HG03135 (cell line): ENCODE measurements around the gene SLIT2.

Experiments
- ATAC-seq: cut with Tn5 transposase; IDR thresholded peaks from one replicate; pipeline ENCODE4 v1.9.1; 2021; ENCODE audit warnings: mild to moderate bottlenecking, moderate library complexity; ENCODE audit not compliant: unreplicated experiment

Gene SLIT2

DNA sequence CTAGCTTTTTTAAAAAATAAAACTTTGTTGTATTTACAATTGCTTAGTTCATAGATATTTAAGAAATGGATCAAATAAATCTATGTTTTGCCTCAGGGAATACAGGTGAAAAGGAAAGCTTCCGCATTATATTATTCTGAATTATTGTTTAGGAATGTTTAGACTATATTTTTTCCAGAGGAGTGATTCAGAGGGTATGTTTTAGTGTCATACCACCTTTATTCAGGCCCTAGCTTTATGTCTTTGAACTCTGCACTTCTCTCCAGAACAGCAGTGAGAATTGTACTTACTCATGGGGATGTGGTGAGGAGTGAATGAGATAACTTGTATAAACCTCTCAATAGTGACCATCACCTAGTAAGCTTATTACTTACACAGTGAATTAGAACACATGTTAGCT lies 14.0 kb downstream of the SLIT2 start:
- ATAC-seq, result no peak

DNA sequence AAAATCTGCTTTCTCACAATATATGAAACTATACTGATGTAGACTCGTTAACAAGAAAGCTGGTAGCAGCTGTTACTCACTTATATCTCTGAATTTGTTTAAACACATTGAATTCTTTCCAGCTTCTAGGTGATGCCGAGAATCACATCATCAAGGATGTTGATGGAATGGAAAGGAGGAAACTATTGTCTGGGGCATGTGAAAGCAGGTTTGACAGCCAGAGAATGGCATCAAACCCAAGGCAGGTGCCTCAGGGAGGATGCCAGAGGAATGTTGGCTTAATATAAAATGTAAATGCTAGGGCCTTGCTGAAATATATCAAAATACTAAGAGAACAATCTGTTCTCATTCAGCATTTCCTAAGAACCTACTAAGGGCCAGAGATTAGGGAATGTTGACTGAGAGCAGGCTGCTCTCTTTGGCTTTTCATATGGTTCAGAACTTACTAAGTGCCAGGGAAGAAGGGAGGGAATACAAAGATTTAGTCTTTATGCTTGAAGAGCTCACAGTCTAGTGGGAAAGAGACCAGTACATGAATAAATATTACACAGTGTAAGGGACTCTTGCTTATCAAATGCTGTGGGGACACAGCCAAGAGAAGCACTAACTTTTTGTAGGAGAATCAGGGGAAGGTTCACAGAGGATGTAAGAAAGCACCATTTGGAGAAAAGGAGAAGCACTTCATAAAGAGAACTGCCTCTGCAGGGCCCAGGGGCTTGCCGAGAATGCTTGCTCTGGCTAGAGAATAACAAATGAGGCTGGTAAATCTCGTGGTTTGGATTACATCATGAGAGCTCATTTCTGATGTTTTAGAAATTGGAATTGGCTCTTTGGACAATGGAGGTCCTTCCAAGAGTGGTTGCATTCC lies 14.7 kb downstream of the SLIT2 start:
- ATAC-seq, result no peak

DNA sequence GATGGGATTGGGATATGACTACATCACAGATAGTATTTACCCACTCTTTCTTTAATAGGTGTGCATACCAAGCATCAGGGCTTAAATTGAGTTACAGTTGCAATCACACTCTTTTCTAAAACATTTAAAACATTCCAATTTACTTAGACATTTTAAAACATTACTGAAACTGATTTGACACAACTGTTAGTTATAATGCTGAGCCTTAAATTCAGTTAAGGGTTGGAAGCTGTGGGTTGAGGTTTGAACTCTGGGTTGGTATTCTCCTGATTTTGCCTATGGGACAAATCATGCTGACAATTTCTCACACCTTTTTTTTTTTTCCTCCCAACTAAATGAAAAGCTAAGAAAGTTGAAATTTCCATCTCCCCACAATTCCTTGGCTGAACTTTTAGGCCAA lies 16.3 kb downstream of the SLIT2 start:
- ATAC-seq, result no peak

- no peak for ATAC-seq
Measured at GRCh38 chr4:20269320-20269719, 17.6 kb downstream of the SLIT2 start.

DNA sequence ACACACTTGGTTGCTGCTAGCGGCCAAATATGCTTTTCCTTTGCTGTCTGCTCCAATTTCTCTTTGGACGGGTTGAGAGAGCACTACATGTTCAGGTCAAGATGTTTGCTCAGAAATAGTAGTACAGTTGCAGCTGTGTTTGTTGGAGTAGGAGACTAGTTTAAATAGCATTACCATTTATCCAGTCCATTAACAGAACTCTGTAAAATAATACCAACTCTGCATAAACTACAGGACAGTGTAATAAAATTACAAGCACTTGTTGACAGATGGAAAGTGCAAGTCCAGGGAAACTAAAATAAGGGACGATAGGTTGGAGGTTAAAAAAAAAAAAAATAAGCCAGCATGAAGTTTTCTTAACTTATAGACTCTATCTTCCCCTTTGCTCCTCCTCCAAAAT lies 20.2 kb downstream of the SLIT2 start:
- ATAC-seq, result no peak

DNA sequence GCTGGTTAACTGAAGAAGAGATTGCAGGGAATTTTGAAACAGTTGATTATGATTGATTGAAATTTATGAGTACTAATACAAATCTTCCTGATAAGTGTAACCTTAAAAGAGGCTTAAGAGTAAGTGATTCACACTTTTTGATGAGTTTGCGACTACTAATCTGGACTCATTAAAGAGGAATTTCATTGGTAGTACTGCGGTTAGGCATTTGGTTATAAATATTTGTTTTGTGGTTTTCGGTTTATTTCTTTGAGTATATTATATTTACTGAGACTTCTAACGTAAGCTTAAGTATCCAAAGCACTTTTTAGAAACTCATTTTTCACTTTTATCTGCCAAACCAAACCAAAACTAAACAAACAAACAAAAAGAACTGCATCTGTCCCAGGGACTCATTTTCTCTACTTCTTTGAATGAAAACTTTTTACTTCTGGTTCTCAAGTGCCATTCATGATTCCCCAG lies 20.7 kb downstream of the SLIT2 start:
- no peak for ATAC-seq

DNA sequence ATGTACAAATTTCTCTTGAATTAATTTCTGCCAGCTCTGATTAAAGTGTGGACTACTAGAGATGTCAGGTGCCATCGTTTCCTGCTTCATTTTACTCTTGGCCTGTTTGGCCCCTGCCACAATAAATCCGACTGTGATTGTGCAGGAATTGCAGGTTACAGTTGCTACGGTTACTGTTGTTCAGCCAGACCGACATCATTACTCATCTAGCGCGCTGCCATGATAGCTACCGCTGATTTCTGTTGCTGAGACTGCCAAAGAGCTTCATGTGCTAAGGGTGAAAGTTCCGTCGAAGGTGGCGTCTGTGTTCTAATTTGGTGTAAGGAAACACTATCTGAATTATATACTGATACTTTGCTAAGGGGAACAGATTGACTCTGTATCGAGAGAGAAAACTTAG lies 22.1 kb downstream of the SLIT2 start:
- ATAC-seq, result no peak

GRCh38 chr4:20276848-20277247 lies 25.1 kb downstream of the SLIT2 start:
- no peak for ATAC-seq

GRCh38 chr4:20278195-20278594 lies 26.5 kb downstream of the SLIT2 start:
- ATAC-seq, result no peak

DNA sequence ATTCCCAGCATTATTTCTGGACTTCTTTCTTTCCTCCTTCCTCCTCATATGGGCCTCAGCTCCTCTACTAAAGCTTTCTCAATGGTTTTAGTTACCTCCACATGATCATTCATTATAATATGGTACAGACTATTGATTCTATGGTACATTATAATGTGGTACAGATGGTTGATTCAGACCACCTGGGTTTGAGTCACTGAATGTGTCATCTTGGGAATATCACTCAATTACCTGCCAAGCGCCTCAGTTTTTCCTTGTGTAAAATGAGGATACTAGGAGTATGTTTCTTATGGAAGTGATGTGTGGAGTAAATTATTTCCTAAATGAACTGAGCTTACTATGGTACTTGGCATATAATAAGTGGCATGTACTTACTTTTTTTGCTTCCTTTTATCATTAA lies 27.7 kb downstream of the SLIT2 start:
- no peak for ATAC-seq

GRCh38 chr4:20281453-20281852 lies 29.7 kb downstream of the SLIT2 start:
- ATAC-seq, result no peak

DNA sequence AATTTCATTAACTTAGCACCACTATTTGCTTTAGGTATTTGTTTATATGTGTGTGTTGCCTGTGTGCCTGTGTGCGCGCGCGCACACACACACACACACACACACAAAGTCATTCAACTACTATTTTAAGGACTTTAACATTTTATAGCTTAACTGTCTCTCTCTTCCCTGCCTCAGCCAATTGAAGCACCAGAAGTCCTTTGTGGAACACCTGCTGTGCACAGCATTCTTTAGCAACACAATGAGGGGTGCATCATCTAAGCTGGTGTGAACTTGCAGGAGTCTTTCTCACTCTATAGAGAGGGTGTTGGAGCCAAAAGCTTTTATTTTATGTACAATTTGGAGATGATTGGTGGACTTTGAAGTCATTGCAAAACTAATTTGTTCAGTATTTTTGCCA lies 31.3 kb downstream of the SLIT2 start:
- no peak for ATAC-seq

DNA sequence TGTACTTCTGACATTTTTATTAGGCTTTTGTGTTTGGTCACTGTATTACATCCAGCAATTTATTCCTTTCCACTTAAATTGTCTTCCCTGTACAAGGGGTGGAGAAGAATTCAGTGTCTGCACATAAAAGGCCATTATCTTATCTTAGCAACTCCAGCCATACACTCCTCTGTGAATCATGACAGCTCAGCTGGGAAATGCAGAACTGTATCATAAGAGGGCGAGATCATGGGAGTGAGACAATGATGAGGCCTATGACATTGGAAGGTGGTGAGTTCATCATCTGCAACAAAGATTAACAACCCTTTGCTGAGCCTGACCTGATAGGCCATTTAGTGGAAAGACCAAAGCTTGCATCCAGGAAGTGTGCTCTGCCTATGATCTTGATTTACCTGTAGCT lies 33.3 kb downstream of the SLIT2 start:
- no peak for ATAC-seq

- no peak for ATAC-seq
Measured at GRCh38 chr4:20287246-20287645, 35.5 kb downstream of the SLIT2 start.

GRCh38 chr4:20288047-20288650 lies 36.4 kb downstream of the SLIT2 start:
- ATAC-seq, result no peak

GRCh38 chr4:20288846-20289512 lies 37.3 kb downstream of the SLIT2 start:
- no peak for ATAC-seq

DNA sequence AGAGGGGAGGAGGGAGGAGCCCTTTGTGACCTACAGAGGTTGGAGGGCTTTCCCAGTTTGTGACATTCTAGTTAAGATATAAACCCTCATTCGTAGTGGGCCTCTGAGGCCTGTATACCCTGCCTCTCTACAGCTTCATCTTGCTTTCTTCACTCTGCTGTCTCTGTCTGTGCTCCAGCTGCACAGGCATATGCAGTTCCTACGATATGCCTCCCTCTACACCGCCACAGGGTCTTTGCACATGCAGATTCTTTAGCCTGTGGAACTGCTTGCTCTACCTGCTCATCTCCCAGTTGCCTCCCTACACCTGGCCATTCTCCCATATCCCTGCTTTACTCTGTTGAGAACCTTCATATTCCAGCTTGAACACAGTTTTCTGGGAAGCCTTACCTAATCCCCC lies 38.1 kb downstream of the SLIT2 start:
- ATAC-seq, result no peak

GRCh38 chr4:20292739-20293138 lies 41.0 kb downstream of the SLIT2 start:
- ATAC-seq, result no peak

GRCh38 chr4:20297261-20297660 lies 45.6 kb downstream of the SLIT2 start:
- no peak for ATAC-seq

- ATAC-seq, result no peak
Measured at GRCh38 chr4:20297783-20298182, 46.1 kb downstream of the SLIT2 start.

- ATAC-seq, result no peak
Measured at GRCh38 chr4:20298455-20298854, 46.8 kb downstream of the SLIT2 start.

DNA sequence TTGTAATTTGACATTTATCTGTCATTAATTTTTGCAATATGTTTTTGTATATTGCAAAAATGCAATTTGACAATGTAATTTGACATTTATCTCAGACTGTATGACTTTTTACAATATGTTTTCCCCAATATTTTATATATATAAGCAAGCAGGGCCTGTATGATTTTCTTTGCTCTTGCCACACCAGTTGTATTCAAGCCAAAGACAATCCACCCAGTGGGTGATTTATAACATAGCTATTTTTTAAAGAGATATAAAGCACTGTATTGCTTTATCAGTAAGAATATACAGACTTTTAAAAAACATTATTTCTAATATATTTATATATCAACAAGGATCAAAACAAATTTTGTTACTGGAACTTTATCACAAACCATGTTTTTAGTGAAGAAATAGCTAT lies 47.3 kb downstream of the SLIT2 start:
- ATAC-seq, result no peak
